Trophoblast cell (in vitro differentiated cells and primary cell): ENCODE data around the gene RSBN1L. TPM values are rescaled to one million over a fixed set of nuclear protein-coding genes. Genes with fewer than 3 reads are reported as not detected.

Experiments
- DNase-seq, 2 donors: peaks; one replicate each; pipeline ENCODE4 v3.0.0-alpha.2; 2016
- H2AFZ ChIP-seq: 2 replicates; pipeline ENCODE4 v1.6.1; 2013; ENCODE audit warnings: low read length, moderate library complexity, mild to moderate bottlenecking; ENCODE audit not compliant: insufficient read depth, poor library complexity
- H2AK5ac ChIP-seq: 2 replicates; pipeline ENCODE4 v1.6.1; 2013; ENCODE audit warnings: mild to moderate bottlenecking, low read length
- H2BK120ac ChIP-seq: 2 replicates; pipeline ENCODE4 v1.6.1; 2013; ENCODE audit warnings: low read length, mild to moderate bottlenecking, moderate library complexity; ENCODE audit not compliant: insufficient read depth, poor library complexity
- H2BK12ac ChIP-seq: 2 replicates; pipeline ENCODE4 v1.6.1; 2013; ENCODE audit warnings: mild to moderate bottlenecking, low read length, moderate library complexity
- H2BK5ac ChIP-seq: 2 replicates; pipeline ENCODE4 v1.6.1; 2013; ENCODE audit warnings: low read length, low read depth, moderate library complexity, mild to moderate bottlenecking; ENCODE audit not compliant: poor library complexity
- H3K14ac ChIP-seq: 2 replicates; pipeline ENCODE4 v1.6.1; 2013; ENCODE audit warnings: mild to moderate bottlenecking, low read length
- H3K18ac ChIP-seq: 2 replicates; pipeline ENCODE4 v1.6.1; 2013; ENCODE audit warnings: mild to moderate bottlenecking, low read length
- H3K23ac ChIP-seq: 2 replicates; pipeline ENCODE4 v1.6.1; 2013; ENCODE audit warnings: low read length
- H3K27ac ChIP-seq: 2 replicates; pipeline ENCODE4 v1.5.1; 2013; ENCODE audit warnings: low read depth, mild to moderate bottlenecking, inconsistent platforms, low read length, moderate library complexity
- H3K27me3 ChIP-seq: 2 replicates; pipeline ENCODE4 v1.6.1; 2013; ENCODE audit warnings: inconsistent platforms, mild to moderate bottlenecking, low read length, moderate library complexity; ENCODE audit not compliant: insufficient read depth
- H3K36me3 ChIP-seq, 2 experiments: 1 replicate in 1 of 2; 2 replicates in 1 of 2; pipeline ENCODE4 v1.6.1; 2013; ENCODE audit warnings: low read length in 2 of 2, mild to moderate bottlenecking in 2 of 2, moderate library complexity in 1 of 2; ENCODE audit not compliant: insufficient read depth in 2 of 2, control insufficient read depth in 1 of 2
- H3K4ac ChIP-seq: 2 replicates; pipeline ENCODE4 v1.6.1; 2013; ENCODE audit warnings: low read depth, mild to moderate bottlenecking, low read length, moderate library complexity
- H3K4me1 ChIP-seq, 2 experiments: 1 replicate in 1 of 2; 2 replicates in 1 of 2; pipeline ENCODE4 v1.6.1; 2013; ENCODE audit warnings: low read length in 2 of 2, mild to moderate bottlenecking in 2 of 2, moderate library complexity in 1 of 2; ENCODE audit not compliant: insufficient read depth in 2 of 2, control insufficient read depth in 1 of 2
- H3K4me2 ChIP-seq: 2 replicates; pipeline ENCODE4 v1.6.1; 2013; ENCODE audit warnings: inconsistent platforms, mild to moderate bottlenecking, low read length, moderate library complexity
- H3K4me3 ChIP-seq: 2 replicates; pipeline ENCODE4 v1.5.1; 2013; ENCODE audit warnings: mild to moderate bottlenecking, low read depth, low read length, inconsistent platforms
- H3K79me1 ChIP-seq: one replicate; pipeline ENCODE4 v1.6.1; 2013; ENCODE audit warnings: low read length
- H3K79me2 ChIP-seq: 2 replicates; pipeline ENCODE4 v1.6.1; 2013; ENCODE audit warnings: low read length, mild to moderate bottlenecking; ENCODE audit not compliant: control insufficient read depth, insufficient read depth, poor library complexity
- H3K9ac ChIP-seq: 2 replicates; pipeline ENCODE4 v1.6.1; 2013; ENCODE audit warnings: mild to moderate bottlenecking, low read length
- H3K9me3 ChIP-seq: 2 replicates; pipeline ENCODE4 v1.6.1; 2013; ENCODE audit warnings: low read depth, mild to moderate bottlenecking, control low read depth, inconsistent platforms, low read length; ENCODE audit not compliant: insufficient read depth
- H4K12ac ChIP-seq: 2 replicates; pipeline ENCODE4 v1.6.1; 2013; ENCODE audit warnings: low read depth, mild to moderate bottlenecking, low read length, moderate library complexity
- H4K8ac ChIP-seq: 2 replicates; pipeline ENCODE4 v1.6.1; 2013; ENCODE audit warnings: low read depth, mild to moderate bottlenecking, low read length, moderate library complexity
- H4K91ac ChIP-seq: one replicate; pipeline ENCODE4 v1.6.1; 2013; ENCODE audit warnings: low read depth, mild to moderate bottlenecking, low read length, moderate library complexity
- WGBS: extraction: QIAGEN DNeasy Blood & Tissue Kit; methylation state at CpG from one replicate; pipeline ENCODE4 v1.1.7; 2013; ENCODE audit warnings: missing lambda C conversion rate; ENCODE audit not compliant: insufficient read length, insufficient coverage; ENCODE audit errors: extremely low coverage; 5-methylcytosine and 5-hydroxymethylcytosine counted together
- polyA plus RNA-seq: library from polyadenylated mRNA; stranded (reverse); fragments of 200-250 nt; gene quantifications from 2 replicates; pipeline ENCODE4 v1.2.3, GENCODE V29; 2013

Gene RSBN1L
- 10.3 and 10.7 TPM in 2 replicates for polyA plus RNA-seq

DNA sequence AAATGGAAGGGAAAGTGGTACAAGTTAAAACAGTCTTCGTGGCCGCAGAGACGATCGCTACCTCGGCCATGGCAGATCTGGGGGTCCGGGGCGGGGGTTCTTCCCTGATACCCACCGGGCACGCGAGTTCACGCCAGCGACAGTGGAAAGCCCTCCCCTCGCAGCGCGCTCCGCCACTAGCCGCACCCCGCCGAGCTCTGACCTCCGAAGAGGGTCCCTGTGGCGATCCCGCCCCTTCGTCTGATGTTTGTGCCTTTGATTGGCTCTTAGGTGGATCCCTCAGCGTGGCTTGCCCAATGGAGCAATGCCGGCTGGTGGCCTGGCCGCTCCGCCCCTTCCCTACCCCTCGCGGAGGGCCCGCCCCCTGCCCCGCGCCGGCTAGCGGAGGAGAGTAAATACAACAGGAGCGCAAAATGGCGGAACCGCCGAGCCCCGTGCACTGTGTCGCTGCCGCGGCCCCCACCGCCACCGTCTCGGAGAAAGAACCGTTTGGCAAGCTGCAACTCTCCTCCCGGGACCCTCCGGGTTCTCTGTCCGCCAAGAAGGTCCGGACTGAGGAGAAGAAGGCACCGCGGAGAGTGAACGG lies at the start of gene RSBN1L:
TSS of gene RSBN1L (plus strand) at position 403 of the 586 bp plus-strand sequence. CDS start at position 414, 11 bp downstream.
- H2BK12ac ChIP-seq, result no peak within 1 kb of the TSS
- peak within 1 kb of the TSS; percentile 49 for H2BK120ac ChIP-seq
- H2BK5ac ChIP-seq, result peak within 1 kb of the TSS; percentile 80
- peak within 1 kb of the TSS; percentile 87 for H2AFZ ChIP-seq
- H3K18ac ChIP-seq, result peak within 1 kb of the TSS; percentile 87
- peak within 1 kb of the TSS; percentile 31 for H3K4ac ChIP-seq
- H3K9me3 ChIP-seq, result no peaks in the 10 kb centered on the region
- no peak within 1 kb of the TSS for H3K23ac ChIP-seq
- DNase-seq, result peak; percentile 98 to 99
- H3K79me2 ChIP-seq, result peaks cover 11% of the 10 kb centered on the region
- H3K79me1 ChIP-seq, result peaks cover 8% of the 10 kb centered on the region
- no peak within 1 kb of the TSS for H2AK5ac ChIP-seq
- peak within 1 kb of the TSS; percentile 74 for H3K4me2 ChIP-seq
- no peaks in the 10 kb centered on the region for H3K27me3 ChIP-seq
- H4K8ac ChIP-seq, result peak within 1 kb of the TSS; percentile 85
- H3K4me1 ChIP-seq, result no peaks in the 10 kb centered on the region
- H3K36me3 ChIP-seq, result peaks cover under 1 to 3% of the 10 kb centered on the region in 2 experiments
- H4K91ac ChIP-seq, result peak within 1 kb of the TSS; percentile 40
- no CpG with 5 or more reads among the region's 53 CpGs for WGBS
- H3K4me3 ChIP-seq, result peak within 1 kb of the TSS; percentile 89
- H3K27ac ChIP-seq, result peak within 1 kb of the TSS; percentile 56
- peak within 1 kb of the TSS; percentile 5 for H4K12ac ChIP-seq
- H3K14ac ChIP-seq, result peak within 1 kb of the TSS; percentile 57
- H3K9ac ChIP-seq, result peak within 1 kb of the TSS; percentile 91

DNA sequence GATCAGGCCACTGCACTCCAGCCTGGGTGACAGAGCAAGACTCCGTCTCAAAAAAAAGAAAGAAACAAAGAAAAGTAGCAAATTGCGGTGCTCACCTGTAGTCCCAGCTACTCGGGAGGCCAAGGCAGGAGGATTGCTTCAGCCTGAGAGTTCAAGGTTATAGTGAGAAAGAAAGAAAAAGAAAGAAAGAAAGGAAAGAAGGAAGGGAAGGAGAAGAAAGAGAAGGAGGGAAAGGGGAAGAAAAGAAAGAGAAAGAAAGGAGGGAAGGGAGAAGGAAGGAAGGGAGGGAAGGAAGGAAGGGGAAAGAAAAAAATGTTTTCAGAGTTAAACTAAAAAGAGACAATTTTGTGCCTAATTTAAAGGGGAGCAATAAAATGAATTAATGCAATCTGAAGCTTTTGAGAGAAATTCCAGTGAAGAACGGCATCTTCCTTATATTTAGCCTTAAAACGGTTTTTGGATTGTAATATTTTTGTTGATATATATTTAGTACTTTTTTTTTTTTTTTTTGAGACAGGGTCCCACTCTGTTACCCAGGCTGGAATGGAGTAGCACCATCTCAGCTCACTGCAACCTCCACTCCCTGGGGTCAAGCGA lies 47.4 kb upstream of the RSBN1L start:
- Histone ChIP-seq H3K9ac (no peak overlapping the region), H3K4ac (no peak overlapping the region), H2BK120ac (no peak overlapping the region), H3K9me3 (no peaks in the 10 kb centered on the region), H4K91ac (no peak overlapping the region), H2BK5ac (no peak overlapping the region), H3K27ac (no peak overlapping the region), H3K14ac (no peak overlapping the region), H3K36me3 (peaks cover 27 to 29% of the 10 kb centered on the region in 2 experiments), H2BK12ac (no peak overlapping the region), H3K79me1 (no peaks in the 10 kb centered on the region), H3K23ac (no peak overlapping the region), H3K4me2 (no peak overlapping the region), H3K4me3 (no peak overlapping the region), H3K18ac (no peak overlapping the region), H3K4me1 (no peaks in the 10 kb centered on the region), H3K79me2 (no peaks in the 10 kb centered on the region), H4K12ac (no peak overlapping the region), H2AK5ac (no peak overlapping the region), H3K27me3 (no peaks in the 10 kb centered on the region), H4K8ac (no peak overlapping the region), H2AFZ (no peak overlapping the region)
- WGBS, result no CpG with 5 or more reads among the region's 6 CpGs
- no peak for DNase-seq

DNA sequence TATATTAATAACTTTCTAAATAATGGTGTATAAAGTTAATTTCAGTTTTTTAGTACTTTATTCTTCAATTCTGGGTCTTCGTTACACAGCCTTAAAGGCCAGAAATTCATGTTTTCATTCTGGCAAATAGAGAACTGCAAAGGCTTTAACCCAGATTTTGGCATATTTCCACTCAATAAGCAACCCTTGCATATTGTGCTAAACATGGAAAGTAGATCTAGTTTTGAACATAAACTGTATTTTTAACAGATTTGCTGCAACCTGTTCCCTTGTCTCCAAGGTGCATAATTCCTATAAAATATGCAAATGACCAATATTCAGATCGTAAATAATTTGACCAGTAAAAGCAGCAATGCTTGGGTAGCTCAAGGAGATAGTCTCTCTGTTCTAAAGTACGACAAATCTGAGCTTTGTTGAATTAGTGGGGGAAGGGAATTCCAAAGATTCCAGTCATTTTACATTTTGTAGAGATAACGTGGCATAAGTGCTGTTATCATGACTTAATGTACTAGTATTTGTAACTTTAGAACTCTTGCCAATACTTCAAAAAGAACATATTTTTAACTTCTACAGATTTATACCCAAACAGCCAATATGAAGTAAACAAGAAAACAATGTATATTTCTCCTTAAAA lies 46.4 kb upstream of the RSBN1L start:
- H3K27ac ChIP-seq, result no peak overlapping the region
- no peak overlapping the region for H2BK120ac ChIP-seq
- H2BK12ac ChIP-seq, result no peak overlapping the region
- H4K91ac ChIP-seq, result no peak overlapping the region
- no peak overlapping the region for H4K8ac ChIP-seq
- no peaks in the 10 kb centered on the region for H3K9me3 ChIP-seq
- H2AFZ ChIP-seq, result no peak overlapping the region
- peaks cover 29 to 31% of the 10 kb centered on the region in 2 experiments for H3K36me3 ChIP-seq
- H3K9ac ChIP-seq, result no peak overlapping the region
- no peaks in the 10 kb centered on the region for H3K79me2 ChIP-seq
- no peak overlapping the region for H2BK5ac ChIP-seq
- H3K27me3 ChIP-seq, result no peaks in the 10 kb centered on the region
- no peak overlapping the region for H2AK5ac ChIP-seq
- H4K12ac ChIP-seq, result no peak overlapping the region
- WGBS, result no CpG with 5 or more reads among the region's 4 CpGs
- no peaks in the 10 kb centered on the region for H3K79me1 ChIP-seq
- no peak overlapping the region for H3K4me2 ChIP-seq
- H3K4me1 ChIP-seq, result no peaks in the 10 kb centered on the region
- peak in 1 of 2 donors; percentile 80 for DNase-seq
- H3K14ac ChIP-seq, result no peak overlapping the region
- H3K4ac ChIP-seq, result no peak overlapping the region
- H3K4me3 ChIP-seq, result no peak overlapping the region
- H3K18ac ChIP-seq, result no peak overlapping the region
- no peak overlapping the region for H3K23ac ChIP-seq

GRCh38 chr7:77651575-77652162 lies 44.6 kb upstream of the RSBN1L start:
- Histone ChIP-seq H3K36me3 (peaks cover 28% of the 10 kb centered on the region in 2 experiments), H2AK5ac (no peak overlapping the region), H3K4me1 (no peaks in the 10 kb centered on the region), H3K79me1 (no peaks in the 10 kb centered on the region), H2BK12ac (no peak overlapping the region), H3K27me3 (no peaks in the 10 kb centered on the region), H3K79me2 (no peaks in the 10 kb centered on the region), H3K18ac (no peak overlapping the region), H3K4me3 (no peak overlapping the region), H3K23ac (no peak overlapping the region), H3K4ac (no peak overlapping the region), H3K4me2 (no peak overlapping the region), H3K27ac (no peak overlapping the region), H3K9me3 (no peaks in the 10 kb centered on the region), H4K8ac (no peak overlapping the region), H2AFZ (no peak overlapping the region), H3K9ac (no peak overlapping the region), H3K14ac (no peak overlapping the region), H2BK120ac (no peak overlapping the region), H4K91ac (no peak overlapping the region), H4K12ac (no peak overlapping the region), H2BK5ac (no peak overlapping the region)
- peak in 1 of 2 donors; percentile 68 for DNase-seq
- WGBS, result no CpG with 5 or more reads among the region's 3 CpGs
